Cardiac septum (tissue), 1 donor: ENCODE measurements around the gene PLXND1. TPM values are rescaled to one million over a fixed set of nuclear protein-coding genes. Genes with fewer than 3 reads are reported as not detected.

Experiments used
- total RNA-seq: library from RNA; stranded (reverse); fragmentation: NEBNext Ultra II Directional; extraction: Animal tissue kit (Norgen Biotek cat#: 25700); gene quantifications from one replicate; pipeline ENCODE4 v1.2.1, GENCODE V29; 2021
- donor health status: DM: no; HTN: no; CAD: no.

Gene PLXND1
- total RNA-seq, 1 donor from 2014 or later, result 54.8 TPM

Other genes with a start within 250 kb of the PLXND1 start
- 0.16 TPM for gene EFCAB12, start 178.0 kb downstream of the PLXND1 start, total RNA-seq
- gene MBD4, start 166.7 kb downstream of the PLXND1 start, total RNA-seq, result 18.2 TPM
- 11.0 TPM for gene IFT122, start 166.5 kb downstream of the PLXND1 start, total RNA-seq
- gene RHO, start 78.0 kb downstream of the PLXND1 start, total RNA-seq, result not detected
- gene H1-8, start 63.5 kb downstream of the PLXND1 start, total RNA-seq, result not detected